NOMO-1 treated with dmso at 0.1 percent for 144 hours (cell line): Measurements from ENCODE around the gene HCRTR1.
A peak's percentile ranks its signal among the peaks of the same experiment; 100 is the strongest.

Source experiments
- DNase-seq: peaks from one replicate; lab custom pipeline; 2025; ENCODE audit not compliant: unreplicated experiment; lab: John Stamatoyannopoulos, UW

HCRTR1 gene

GRCh38 chr1:31666263-31666963, 48.9 kb downstream of the HCRTR1 start:
- DNase-seq = no peak

DNA sequence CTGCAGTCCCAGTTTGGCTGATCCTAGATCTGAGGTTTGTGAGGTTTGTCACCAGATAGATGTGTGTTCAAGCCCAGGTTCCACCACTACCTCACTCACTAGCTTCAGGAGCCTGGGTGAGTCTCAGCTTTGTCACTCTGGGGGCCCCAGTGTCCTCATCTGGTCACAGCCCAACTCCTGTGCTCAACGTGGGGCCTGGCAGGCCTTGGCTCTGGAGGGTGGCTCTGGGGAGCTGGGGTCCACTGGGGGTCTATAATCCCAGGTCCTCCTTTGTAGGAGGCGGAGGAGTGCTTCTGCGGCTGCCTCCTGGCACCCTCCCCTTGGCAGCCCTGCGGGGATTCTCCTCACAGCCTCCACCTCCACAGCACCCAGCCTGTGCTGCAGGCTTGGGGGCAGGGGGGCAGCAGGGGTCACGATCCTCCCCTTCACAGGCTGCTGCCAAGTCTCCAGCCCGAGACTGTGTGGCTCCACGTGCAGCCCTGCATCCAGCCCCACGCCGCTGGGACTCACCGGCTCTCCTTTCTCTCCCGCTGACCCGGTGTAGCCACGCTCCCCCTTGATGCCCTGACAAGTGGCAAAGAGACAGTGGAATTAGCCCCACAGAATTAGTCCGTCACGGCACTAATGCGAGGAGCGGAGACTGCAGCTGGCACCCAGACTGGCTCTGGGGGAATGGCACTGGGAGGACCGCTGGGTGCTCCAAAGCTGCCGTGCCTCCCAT, 49.7 kb downstream of the HCRTR1 start:
- no peak for DNase-seq

DNA sequence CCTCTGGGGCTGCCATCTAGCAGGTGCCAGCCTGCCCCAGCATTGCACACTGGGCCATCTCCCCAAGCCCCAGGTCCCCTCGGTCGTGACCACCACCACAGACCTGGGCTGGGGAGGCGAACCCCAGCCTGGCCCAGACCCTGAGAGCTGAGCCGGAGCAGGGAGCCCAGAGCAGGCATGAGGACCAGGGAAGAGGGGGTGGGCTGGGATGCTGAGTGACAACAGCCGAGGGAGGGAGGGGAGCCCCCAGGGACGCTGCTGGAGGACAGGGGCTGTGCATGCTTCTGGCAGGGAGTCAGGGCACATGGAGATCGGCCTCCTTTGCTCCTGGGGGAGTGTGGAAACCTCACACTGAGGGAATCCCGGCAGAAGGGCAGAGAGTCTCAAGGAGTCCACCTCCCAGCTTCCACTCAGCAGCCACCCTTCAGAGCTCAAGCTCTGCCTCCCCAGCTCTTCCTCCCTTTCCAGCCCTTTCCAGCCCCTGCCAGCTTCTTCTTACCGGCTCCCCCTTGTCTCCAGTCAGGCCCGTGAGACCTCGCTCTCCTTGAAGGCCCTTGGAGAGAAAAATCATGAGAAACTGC, 50.9 kb downstream of the HCRTR1 start:
- no peak for DNase-seq

DNA sequence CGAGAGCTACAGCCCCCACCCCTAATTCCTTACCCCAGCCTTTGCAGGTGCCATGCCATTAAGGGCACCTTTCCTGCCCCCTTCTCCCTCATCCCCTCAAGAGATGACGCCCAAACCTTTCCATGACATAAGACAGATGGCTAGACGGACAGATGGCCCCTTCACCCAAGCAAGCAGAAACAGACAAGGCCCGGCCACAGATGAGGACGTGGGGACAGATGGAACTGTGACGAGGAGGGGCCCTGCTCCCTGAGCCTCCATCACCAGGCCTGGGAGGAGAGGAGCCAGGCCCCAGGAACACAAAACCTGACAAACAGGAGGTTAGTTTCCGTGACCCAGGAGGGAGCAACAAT, 51.9 kb downstream of the HCRTR1 start:
- DNase-seq = no peak

GRCh38 chr1:31669786-31670592, 52.5 kb downstream of the HCRTR1 start:
- peak; percentile 25 for DNase-seq

DNA sequence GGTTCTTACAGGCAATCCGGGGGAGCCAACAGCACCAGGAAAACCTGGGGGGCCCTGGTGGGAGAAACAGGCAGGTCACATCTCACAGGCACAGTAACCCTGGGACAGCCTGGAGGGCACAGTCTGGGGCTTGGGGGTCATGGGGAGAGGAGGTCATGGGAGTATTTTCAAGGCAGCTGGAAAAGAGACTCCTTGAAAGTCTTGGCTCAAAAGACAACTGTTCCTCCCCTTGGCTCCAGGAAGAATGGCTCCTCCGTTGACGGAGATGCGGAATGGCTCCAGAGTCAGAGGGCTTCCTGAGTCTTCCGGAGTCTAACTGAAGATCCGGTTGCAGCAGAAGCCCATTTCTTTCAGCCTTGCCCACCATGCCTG, 53.1 kb downstream of the HCRTR1 start:
- DNase-seq = no peak

- no peak for DNase-seq
Observed at GRCh38 chr1:31671147-31671546, 53.7 kb downstream of the HCRTR1 start.

GRCh38 chr1:31671561-31672201, 54.2 kb downstream of the HCRTR1 start:
- DNase-seq = no peak

DNA sequence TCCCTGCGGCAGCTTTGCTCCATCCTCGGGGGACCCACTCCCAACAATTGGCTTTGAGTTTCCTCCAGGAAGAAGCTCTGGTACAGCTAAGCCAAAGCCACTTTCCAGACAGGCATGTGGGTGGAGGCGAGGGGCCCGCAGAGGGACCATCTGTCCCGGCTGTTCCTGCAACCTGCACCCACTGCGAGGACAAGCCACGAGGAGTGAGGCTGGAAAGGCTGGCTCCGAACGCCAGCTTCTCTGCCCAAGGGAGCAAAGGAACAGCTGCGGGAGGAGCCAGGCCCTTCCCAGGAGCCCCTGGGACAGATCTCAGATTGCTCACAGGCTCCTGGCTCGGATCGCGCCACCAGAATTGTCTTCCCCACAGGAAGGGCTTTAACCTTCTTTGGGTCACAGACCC, 55.5 kb downstream of the HCRTR1 start:
- DNase-seq = no peak

GRCh38 chr1:31673433-31673832, 55.9 kb downstream of the HCRTR1 start:
- DNase-seq = no peak

DNA sequence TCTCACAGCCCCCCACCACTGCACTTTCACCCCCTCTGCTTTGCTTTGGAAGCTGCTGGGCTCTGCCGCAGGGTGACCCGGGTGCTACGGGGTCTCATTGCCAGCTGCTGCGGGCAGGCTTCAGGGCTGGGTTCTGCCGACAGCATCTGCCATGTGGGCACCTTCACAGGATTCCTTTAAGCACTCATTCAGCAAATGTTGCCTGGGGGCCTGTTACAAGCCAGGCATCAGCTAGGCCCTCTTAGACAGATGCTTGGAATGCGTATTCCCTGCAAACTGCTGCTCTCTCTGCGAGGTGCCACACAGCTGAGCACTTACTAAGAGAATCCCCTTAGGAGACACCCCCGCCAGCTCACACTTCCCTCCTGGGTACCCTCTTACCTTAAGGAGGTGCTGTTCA, 57.1 kb downstream of the HCRTR1 start:
- DNase-seq = no peak

DNA sequence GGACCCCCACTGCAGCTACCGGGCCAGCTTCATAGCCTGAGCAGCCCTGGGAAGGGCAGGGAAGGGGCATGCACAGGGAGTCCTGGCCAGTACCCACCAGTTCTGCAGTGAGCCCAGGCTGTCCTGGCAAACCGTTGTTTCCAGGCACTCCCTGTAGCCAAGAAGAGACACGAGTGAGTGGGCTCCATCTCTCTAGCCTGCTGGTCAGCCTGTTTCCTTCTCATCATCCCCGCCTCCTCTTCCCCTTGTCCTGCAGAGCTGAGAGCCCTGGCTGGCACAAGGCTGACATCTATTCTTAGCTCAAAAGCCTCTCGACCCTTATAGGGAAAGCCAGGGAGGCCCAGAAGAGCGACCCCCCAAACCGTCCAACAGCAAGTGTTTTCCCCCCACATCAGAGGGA, 57.7 kb downstream of the HCRTR1 start:
- DNase-seq = no peak

DNA sequence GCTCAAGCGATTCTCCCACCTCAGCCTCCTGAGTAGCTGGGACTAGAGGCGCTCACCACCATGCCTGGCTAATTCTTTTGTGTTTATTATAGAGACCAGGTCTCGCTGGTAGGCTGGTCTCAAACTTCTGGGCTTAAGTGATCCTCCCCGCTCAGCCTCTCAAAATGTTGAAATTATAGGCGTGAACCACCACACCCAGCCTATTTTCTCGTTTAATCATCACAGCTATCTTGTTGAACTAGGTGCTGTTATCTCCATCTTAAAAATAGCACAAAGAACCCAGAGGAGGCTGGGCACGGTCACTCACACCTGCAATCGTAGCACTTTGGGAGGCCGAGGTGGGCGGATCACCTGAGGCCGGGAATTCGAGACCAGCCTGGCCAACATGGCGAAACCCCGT, 58.3 kb downstream of the HCRTR1 start:
- no peak for DNase-seq
